ENCODE results near the gene WWC1. TPM values are rescaled to one million over a fixed set of nuclear protein-coding genes. Genes with fewer than 3 reads are reported as not detected.

The WWC1 gene
- total RNA-seq, 2 donors from 2014 or later: 40.0 to 49.4 TPM

DNA sequence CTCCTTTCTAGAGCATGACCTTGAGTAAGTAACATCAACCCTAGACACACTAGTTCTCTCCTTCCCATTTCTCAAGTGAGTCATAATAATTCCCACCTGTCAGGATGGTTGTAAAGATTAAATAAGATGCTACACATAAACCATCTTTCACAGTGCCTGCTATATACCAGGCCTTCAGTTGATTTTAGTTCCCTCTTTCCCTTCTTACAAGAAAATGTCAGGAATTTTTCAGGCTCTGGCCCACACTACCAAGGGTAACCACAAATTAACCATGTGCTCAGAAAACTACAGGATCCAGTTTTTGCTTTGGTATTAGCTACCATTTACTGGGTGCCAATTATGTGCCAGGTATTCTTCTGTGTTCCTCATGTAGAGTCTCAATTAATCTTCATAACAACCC, 152.1 kb downstream of the WWC1 start:
- H3K4me3 ChIP-seq: no peak overlapping the region
- no peaks in the 10 kb centered on the region for H3K4me1 ChIP-seq
- DNase-seq: no peak
- TF ChIP-seq, protein P1, sequence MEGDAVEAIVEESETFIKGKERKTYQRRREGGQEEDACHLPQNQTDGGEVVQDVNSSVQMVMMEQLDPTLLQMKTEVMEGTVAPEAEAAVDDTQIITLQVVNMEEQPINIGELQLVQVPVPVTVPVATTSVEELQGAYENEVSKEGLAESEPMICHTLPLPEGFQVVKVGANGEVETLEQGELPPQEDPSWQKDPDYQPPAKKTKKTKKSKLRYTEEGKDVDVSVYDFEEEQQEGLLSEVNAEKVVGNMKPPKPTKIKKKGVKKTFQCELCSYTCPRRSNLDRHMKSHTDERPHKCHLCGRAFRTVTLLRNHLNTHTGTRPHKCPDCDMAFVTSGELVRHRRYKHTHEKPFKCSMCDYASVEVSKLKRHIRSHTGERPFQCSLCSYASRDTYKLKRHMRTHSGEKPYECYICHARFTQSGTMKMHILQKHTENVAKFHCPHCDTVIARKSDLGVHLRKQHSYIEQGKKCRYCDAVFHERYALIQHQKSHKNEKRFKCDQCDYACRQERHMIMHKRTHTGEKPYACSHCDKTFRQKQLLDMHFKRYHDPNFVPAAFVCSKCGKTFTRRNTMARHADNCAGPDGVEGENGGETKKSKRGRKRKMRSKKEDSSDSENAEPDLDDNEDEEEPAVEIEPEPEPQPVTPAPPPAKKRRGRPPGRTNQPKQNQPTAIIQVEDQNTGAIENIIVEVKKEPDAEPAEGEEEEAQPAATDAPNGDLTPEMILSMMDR (IDR thresholded peaks at IDR 0.05): no peak
- TF ChIP-seq POLR2A (IDR thresholded peaks at IDR 0.05): no peak
- no peak for ATAC-seq
- H3K36me3 ChIP-seq (replicated peaks in 1 of 2; ENCODE audit: insufficient read depth in 1 of 2, low read depth in 2 of 2): peaks cover 0 to 18% of the 10 kb centered on the region in 2 donors
- intact Hi-C loops (cut with DNase I): no loop called here
- no peaks in the 10 kb centered on the region for H3K27me3 ChIP-seq
- no peak overlapping the region for H3K27ac ChIP-seq
- no peaks in the 10 kb centered on the region for H3K9me3 ChIP-seq

DNA sequence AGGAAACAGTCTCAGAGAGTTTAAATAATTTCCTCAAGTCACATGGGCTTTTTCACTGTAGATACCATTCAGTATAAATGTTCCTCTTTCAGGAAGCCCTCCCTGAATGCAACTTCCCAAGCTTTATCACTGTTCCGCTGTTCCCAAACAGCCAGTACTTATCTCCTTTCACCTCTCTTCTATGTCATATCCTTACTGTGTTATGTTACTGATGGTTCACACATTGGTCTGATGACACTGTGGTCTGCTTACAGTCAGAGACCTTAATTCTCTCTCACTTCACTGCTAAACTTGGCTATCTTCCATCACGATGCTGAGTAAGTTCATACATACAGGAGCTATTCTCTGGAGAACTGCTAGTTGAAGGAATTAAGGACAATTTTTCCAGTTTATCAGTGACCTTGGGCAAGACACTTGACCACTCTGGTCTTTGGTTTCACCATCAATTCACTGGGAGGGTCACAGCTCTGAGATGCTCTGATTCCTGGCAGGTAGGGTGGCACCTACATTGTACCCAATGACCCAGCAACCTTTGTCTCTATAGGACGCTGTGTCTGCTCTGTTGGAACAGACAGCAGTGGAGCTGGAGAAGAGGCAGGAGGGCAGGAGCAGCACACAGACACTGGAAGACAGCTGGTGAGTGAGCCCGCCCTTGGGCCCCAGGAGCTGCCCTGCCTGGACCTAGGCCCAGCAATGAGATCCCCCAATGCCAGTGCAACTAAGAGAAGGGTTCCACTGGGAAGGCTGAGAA, 152.7 kb downstream of the WWC1 start:
- Histone ChIP-seq H3K27ac (no peak overlapping the region), H3K27me3 (no peaks in the 10 kb centered on the region), H3K9me3 (no peaks in the 10 kb centered on the region), H3K36me3 (replicated peaks in 1 of 2; ENCODE audit: insufficient read depth in 1 of 2, low read depth in 2 of 2) (peaks cover 0 to 18% of the 10 kb centered on the region in 2 donors), H3K4me3 (no peak overlapping the region), H3K4me1 (no peaks in the 10 kb centered on the region)
- DNase-seq (no peak), ATAC-seq (no peak)
- no peak for TF ChIP-seq POLR2A (IDR thresholded peaks at IDR 0.05)
- TF ChIP-seq, protein P1 (IDR thresholded peaks at IDR 0.05): no peak
- WGBS, 2 donors: 91 to 96% methylated on average over 3 to 4 of the region's 4 CpGs
- intact Hi-C loops (cut with DNase I): no loop called here

DNA sequence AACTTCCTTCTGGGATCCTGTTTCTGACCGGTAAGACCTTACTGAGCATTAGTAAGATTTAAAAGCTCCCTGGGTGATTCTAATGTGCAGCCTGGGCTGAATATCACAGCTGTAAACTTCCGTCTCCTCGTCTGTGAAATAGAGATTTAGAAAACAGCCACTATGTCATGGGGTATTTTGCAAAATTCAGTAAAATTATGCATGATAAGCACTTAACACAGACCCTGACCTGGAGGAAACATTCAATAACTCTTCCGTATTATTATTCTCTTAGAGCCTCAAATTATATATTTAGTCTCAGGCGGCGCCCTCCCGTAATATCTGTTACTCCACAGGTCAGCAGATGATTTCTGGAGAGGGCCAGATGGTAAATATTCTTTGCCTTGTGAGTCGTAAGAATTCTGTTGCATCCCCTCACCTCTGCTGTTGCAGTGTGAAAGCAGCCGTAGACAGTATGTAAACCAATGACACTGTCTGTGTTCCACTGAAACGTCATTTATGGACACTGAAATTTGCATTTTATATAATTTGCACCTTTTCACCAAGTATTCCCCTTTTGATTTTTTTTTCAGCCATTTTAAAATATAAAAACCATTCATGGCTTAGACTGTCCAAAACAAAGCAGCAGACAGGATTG, 155.7 kb downstream of the WWC1 start:
- DNase-seq: no peak
- WGBS, 2 donors: 82 to 88% methylated on average over 10 of the region's 10 CpGs
- Histone ChIP-seq H3K4me3 (no peak overlapping the region), H3K36me3 (replicated peaks in 1 of 2; ENCODE audit: insufficient read depth in 1 of 2, low read depth in 2 of 2) (peaks cover 0 to 13% of the 10 kb centered on the region in 2 donors), H3K27ac (no peak overlapping the region), H3K4me1 (no peaks in the 10 kb centered on the region), H3K27me3 (no peaks in the 10 kb centered on the region), H3K9me3 (no peaks in the 10 kb centered on the region)
- TF ChIP-seq, protein P1 (IDR thresholded peaks at IDR 0.05): no peak
- no peak for TF ChIP-seq POLR2A (IDR thresholded peaks at IDR 0.05)
- intact Hi-C loops (cut with DNase I): no loop called here
- no peak for ATAC-seq

DNA sequence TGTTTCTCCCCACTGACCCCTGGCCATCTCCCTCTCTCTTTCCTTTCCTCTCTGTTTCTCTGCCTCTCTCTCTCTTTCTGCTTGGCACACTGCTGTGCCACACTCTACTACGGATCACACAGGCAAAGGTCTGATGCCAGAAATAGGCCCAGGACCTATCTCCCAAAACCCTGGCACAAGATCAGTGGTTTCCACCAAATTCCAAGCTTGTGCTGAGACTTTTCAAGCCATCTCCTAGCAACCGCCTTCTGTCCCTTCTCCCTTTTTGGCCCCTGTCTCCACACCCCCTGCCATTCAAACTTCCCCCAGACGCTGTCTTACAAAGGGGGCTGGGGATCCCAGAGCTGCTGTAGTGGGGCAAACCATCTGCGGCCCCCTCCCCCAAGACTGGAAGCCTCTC, 156.4 kb downstream of the WWC1 start:
- H3K36me3 ChIP-seq (replicated peaks in 1 of 2; ENCODE audit: insufficient read depth in 1 of 2, low read depth in 2 of 2): peaks cover 0 to 13% of the 10 kb centered on the region in 2 donors
- no peaks in the 10 kb centered on the region for H3K27me3 ChIP-seq
- intact Hi-C loops (cut with DNase I): no loop called here
- H3K9me3 ChIP-seq: no peaks in the 10 kb centered on the region
- H3K27ac ChIP-seq: no peak overlapping the region
- H3K4me3 ChIP-seq: no peak overlapping the region
- DNase-seq: no peak
- H3K4me1 ChIP-seq: no peaks in the 10 kb centered on the region
- ATAC-seq: no peak
- TF ChIP-seq, protein P1 (IDR thresholded peaks at IDR 0.05): no peak
- TF ChIP-seq POLR2A (IDR thresholded peaks at IDR 0.05): no peak
- WGBS, 2 donors: 82 to 84% methylated on average over 4 of the region's 4 CpGs

Data from body of pancreas (tissue), 4 donors.